IgD-negative memory B cell (primary cell): Measurements from ENCODE around the gene LDLR. TPM values are rescaled to one million over a fixed set of nuclear protein-coding genes. Genes with fewer than 3 reads are reported as not detected.
"Not testable (repeated sequence)": the region's sequence is repeated elsewhere in the genome, so short reads cannot be mapped to it uniquely, and the experiment has no call there.

Source experiments
- H3K27ac Mint-ChIP-seq, 3 donors: one replicate each; pipeline ENCODE4 v1.8.0; 2020 to 2022; ENCODE audit warnings: mild to moderate bottlenecking in 3 of 3, mixed read lengths in 3 of 3, moderate library complexity in 1 of 3
- H3K27me3 Mint-ChIP-seq: one replicate; pipeline ENCODE4 v1.8.0; 2021; ENCODE audit warnings: mixed read lengths
- H3K36me3 Mint-ChIP-seq: one replicate; pipeline ENCODE4 v1.8.0; 2020; ENCODE audit warnings: mild to moderate bottlenecking, mixed read lengths
- H3K4me1 Mint-ChIP-seq, 3 donors: one replicate each; pipeline ENCODE4 v1.8.0; 2020 to 2022; ENCODE audit warnings: mixed read lengths in 3 of 3, mild to moderate bottlenecking in 1 of 3
- H3K4me3 Mint-ChIP-seq, 4 donors: one replicate each; pipeline ENCODE4 v1.8.0; 2020 to 2022; ENCODE audit warnings: mild to moderate bottlenecking in 4 of 4, mixed read lengths in 4 of 4, moderate library complexity in 3 of 4
- H3K9me3 Mint-ChIP-seq, 3 donors: one replicate each; pipeline ENCODE4 v1.8.0; 2020 to 2021; ENCODE audit warnings: mixed read lengths in 3 of 3, mild to moderate bottlenecking in 1 of 3
- polyA plus RNA-seq: library from polyadenylated mRNA; unstranded; fragments of 300-500 nt; fragmentation: Illumina TruSeq; gene quantifications from one replicate; pipeline ENCODE4 v1.2.3, GENCODE V29; 2021

Gene LDLR
- polyA plus RNA-seq, 1 donor from 2014 or later, result 3.3 TPM

- Mint-ChIP-seq H3K36me3 (no peaks in the 10 kb centered on the region), H3K27ac (peak overlapping the region; percentile 82 to 88 (median 88)), H3K4me3 (peak overlapping the region; percentile 72 to 91 (median 80)), H3K27me3 (peaks cover 23% of the 10 kb centered on the region), H3K9me3 (peaks cover 0 to 10% (median 0%) of the 10 kb centered on the region in 3 donors), H3K4me1 (peaks cover 24 to 29% (median 29%) of the 10 kb centered on the region in 3 donors)
These were observed 1.2 kb downstream of the LDLR start for GRCh38 chr19:11090264-11090996.

DNA sequence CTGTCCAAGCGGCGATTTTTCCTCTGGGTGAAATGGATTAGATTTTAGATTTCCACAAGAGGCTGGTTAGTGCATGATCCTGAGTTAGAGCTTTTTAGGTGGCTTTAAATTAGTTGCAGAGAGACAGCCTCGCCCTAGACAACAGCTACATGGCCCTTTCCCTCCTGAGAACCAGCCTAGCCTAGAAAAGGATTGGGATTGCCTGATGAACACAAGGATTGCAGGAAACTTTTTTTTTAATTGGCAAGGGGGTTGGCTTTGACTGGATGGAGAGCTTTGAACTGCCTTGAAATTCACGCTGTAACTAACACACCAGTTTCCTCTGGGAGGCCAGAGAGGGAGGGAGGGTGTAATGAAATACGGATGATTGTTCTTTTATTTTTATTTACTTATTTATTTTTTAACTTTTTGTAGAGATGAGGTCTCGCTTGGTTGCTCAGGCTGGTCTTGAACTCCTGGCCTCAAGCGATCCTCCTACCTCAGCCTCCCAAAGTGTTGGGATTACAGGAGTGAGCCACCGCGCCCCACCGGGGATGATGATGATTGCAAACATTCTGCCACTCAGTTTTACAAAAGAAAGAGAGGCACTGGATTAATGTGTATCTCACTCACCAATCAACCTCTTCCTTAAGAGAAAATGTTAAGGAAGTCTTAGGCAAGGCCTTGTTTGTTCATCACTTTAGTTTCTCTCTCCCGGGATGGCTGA lies 1.9 kb downstream of the LDLR start:
- Mint-ChIP-seq H3K36me3 (no peaks in the 10 kb centered on the region), H3K27ac (peak overlapping the region; percentile 82 to 88 (median 88)), H3K4me1 (peaks cover 29 to 34% (median 33%) of the 10 kb centered on the region in 3 donors), H3K27me3 (peaks cover 30% of the 10 kb centered on the region), H3K4me3 (peak overlapping the region; percentile 72 to 91 (median 80)), H3K9me3 (peaks cover 0 to 10% (median under 1%) of the 10 kb centered on the region in 3 donors)

DNA sequence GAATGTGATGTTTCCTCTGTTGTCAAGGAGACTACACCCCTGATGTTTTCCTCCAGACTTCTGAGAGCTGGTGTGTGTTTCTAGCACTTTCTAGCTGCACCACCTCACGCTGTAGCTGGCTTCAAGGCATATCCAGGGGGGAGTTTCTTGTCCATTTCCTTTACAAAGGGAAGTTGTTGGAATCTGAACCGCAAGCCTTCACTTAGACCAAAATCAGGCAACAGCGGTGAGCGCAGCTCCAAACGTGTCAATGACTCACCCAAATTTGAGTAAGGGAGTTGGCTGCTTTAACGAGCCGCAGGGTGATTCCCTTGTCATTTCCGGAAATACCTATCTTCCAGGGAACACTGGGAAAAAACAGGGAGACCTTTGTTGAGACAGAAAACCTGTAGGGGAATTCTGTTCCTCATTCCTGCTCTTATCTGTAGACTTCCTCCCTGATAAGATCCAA lies 2.5 kb downstream of the LDLR start:
- Mint-ChIP-seq H3K27me3 (peaks cover 35% of the 10 kb centered on the region), H3K4me1 (peaks cover 33 to 38% (median 37%) of the 10 kb centered on the region in 3 donors), H3K27ac (peak overlapping the region in 2 of 3 donors; percentile 77 to 88), H3K36me3 (no peaks in the 10 kb centered on the region), H3K4me3 (peak overlapping the region in 3 of 4 donors; percentile 21 to 75 (median 74)), H3K9me3 (peaks cover 1 to 10% (median 3%) of the 10 kb centered on the region in 3 donors)

DNA sequence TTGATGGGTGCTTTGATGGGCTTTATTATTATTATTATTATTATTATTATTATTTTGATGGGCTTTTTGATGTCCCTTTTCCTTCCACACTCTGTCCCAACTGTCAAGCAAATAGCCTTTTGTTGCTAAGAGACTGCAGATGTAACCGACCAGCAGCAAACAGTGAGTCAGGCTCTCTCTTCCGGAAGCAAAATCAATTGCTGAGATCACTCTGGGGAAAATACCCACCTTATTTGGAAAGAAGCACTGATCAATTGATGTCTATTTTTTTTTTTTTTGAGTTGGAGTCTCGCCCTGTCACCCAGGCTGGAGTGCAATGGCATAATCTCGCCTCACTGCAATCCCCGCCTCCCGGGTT lies 2.9 kb downstream of the LDLR start:
- Mint-ChIP-seq H3K27me3 (peaks cover 35% of the 10 kb centered on the region), H3K9me3 (peaks cover 1 to 10% (median 3%) of the 10 kb centered on the region in 3 donors), H3K36me3 (no peaks in the 10 kb centered on the region), H3K4me1 (peaks cover 33 to 38% (median 37%) of the 10 kb centered on the region in 3 donors), H3K27ac (peak overlapping the region; percentile 95 to 99 (median 98)), H3K4me3 (peak overlapping the region in 3 of 4 donors; percentile 80 to 87 (median 86))

GRCh38 chr19:11093689-11094238 lies 4.5 kb downstream of the LDLR start:
- H3K27me3 Mint-ChIP-seq, result peaks cover 33% of the 10 kb centered on the region
- peak overlapping the region in 1 of 4 donors; percentile 8 for H3K4me3 Mint-ChIP-seq
- H3K36me3 Mint-ChIP-seq, result no peaks in the 10 kb centered on the region
- peaks cover 33 to 37% (median 34%) of the 10 kb centered on the region in 3 donors for H3K4me1 Mint-ChIP-seq
- peak overlapping the region in 1 of 3 donors; percentile 95 for H3K27ac Mint-ChIP-seq
- H3K9me3 Mint-ChIP-seq, result peaks cover 1 to 12% (median 3%) of the 10 kb centered on the region in 3 donors

DNA sequence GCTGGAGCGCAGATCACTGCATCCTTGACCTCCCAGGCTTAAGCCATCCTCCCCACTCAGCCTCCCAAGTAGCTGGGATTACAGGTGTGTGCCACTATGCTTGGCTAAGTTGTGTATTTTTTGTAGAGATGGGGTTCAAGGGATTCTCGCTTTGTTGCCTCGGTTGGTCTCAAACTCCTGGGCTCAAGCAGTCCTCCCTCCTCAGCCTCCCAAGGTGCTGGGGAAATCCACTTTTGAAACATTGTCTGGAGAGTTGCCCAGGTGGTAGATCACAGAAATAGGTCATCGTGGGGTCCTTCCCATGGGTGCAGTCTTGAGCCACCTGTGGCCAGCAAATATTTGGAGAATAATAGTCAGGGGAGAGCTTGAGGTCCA lies 5.2 kb downstream of the LDLR start:
- peaks cover 1 to 12% (median 9%) of the 10 kb centered on the region in 3 donors for H3K9me3 Mint-ChIP-seq
- peaks cover 28 to 34% (median 29%) of the 10 kb centered on the region in 3 donors for H3K4me1 Mint-ChIP-seq
- H3K27ac Mint-ChIP-seq, result peak overlapping the region; percentile 56 to 88 (median 87)
- no peaks in the 10 kb centered on the region for H3K36me3 Mint-ChIP-seq
- H3K4me3 Mint-ChIP-seq, result peak overlapping the region in 3 of 4 donors; percentile 4 to 86 (median 76)
- H3K27me3 Mint-ChIP-seq, result peaks cover 30% of the 10 kb centered on the region

DNA sequence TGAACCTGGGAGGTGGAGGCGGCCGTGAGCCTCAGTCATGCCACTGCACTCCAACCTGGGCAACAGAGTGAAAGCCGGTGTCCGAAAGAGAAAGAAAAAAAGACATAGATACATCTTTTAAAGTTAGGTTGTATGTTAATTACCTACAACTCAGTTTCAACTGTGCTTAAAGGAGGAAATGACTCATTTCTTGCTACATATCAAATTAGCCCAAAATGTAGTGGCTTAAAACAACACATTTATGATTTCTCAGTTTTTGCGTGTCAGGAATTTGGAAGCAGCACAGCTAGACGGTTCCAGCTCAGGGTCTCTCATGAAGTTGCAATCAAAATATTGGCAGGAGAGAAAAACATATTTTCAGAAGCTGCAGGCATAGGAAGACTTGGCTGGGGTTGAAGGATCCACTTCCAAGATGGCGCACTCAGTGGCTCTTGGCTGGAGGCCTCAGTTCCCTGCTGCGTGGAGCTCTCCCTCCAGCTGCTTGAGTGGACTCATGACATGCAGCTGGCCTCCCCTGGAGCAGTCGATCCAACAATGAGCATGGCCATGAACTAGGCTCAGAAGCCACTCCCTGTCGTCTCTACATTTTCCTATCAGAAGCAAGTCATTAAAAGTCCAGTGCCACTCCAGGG lies 7.1 kb downstream of the LDLR start:
- Mint-ChIP-seq H3K27ac (peak overlapping the region; percentile 31 to 88 (median 87)), H3K4me3 (peak overlapping the region in 3 of 4 donors; percentile 2 to 56 (median 13)), H3K36me3 (no peaks in the 10 kb centered on the region), H3K4me1 (peaks cover 22 to 28% (median 26%) of the 10 kb centered on the region in 3 donors), H3K27me3 (peaks cover 28% of the 10 kb centered on the region), H3K9me3 (peaks cover 1 to 17% (median 9%) of the 10 kb centered on the region in 3 donors)

GRCh38 chr19:11097367-11097766 lies 8.1 kb downstream of the LDLR start:
- not testable (repeated sequence) for H3K27ac Mint-ChIP-seq, H3K4me3 Mint-ChIP-seq, H3K36me3 Mint-ChIP-seq
- peaks cover 22 to 26% (median 25%) of the 10 kb centered on the region in 3 donors for H3K4me1 Mint-ChIP-seq
- peaks cover 1 to 17% (median 9%) of the 10 kb centered on the region in 3 donors for H3K9me3 Mint-ChIP-seq
- H3K27me3 Mint-ChIP-seq, result peaks cover 28% of the 10 kb centered on the region

DNA sequence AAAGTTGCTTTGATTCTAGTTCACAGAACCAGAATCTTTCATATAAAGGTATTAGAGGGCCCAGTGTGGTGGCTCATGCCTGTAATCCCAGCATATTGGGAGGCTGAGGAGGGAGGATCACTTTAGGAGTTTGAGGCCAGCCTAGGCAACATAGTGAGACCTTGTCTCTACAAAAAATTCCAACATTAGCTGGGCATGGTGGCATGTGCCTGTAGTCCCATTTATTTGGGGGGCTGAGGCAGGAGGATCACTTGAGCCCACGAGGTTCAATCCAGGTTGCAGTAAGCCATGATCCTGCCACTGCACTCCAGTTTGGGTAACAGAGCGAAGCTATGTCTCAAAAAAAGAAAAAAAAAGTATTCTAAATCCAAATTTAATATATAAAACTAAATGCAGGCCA lies 9.1 kb downstream of the LDLR start:
- Mint-ChIP-seq H3K4me1 (peaks cover 14 to 19% (median 17%) of the 10 kb centered on the region in 3 donors), H3K27me3 (peaks cover 26% of the 10 kb centered on the region), H3K36me3 (no peaks in the 10 kb centered on the region), H3K9me3 (peaks cover 1 to 10% (median 9%) of the 10 kb centered on the region in 3 donors), H3K4me3 (no peak overlapping the region), H3K27ac (no peak overlapping the region)

- H3K36me3 Mint-ChIP-seq, result no peaks in the 10 kb centered on the region
- no peak overlapping the region for H3K4me3 Mint-ChIP-seq
- H3K9me3 Mint-ChIP-seq, result peaks cover 1 to 10% (median 9%) of the 10 kb centered on the region in 3 donors
- H3K27me3 Mint-ChIP-seq, result peaks cover 26% of the 10 kb centered on the region
- no peak overlapping the region for H3K27ac Mint-ChIP-seq
- H3K4me1 Mint-ChIP-seq, result peaks cover 14 to 19% (median 17%) of the 10 kb centered on the region in 3 donors
These were observed 9.6 kb downstream of the LDLR start for GRCh38 chr19:11098861-11099260.

DNA sequence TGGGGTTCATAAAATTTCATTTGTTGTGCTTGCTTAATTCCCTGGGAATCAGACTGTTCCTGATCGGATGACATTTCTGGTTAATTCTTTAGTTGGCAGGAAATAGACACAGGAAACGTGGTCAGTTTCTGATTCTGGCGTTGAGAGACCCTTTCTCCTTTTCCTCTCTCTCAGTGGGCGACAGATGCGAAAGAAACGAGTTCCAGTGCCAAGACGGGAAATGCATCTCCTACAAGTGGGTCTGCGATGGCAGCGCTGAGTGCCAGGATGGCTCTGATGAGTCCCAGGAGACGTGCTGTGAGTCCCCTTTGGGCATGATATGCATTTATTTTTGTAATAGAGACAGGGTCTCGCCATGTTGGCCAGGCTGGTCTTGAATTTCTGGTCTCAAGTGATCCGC lies 10.8 kb downstream of the LDLR start:
- Mint-ChIP-seq H3K9me3 (peaks cover 1 to 9% (median 8%) of the 10 kb centered on the region in 3 donors), H3K27ac (no peak overlapping the region), H3K27me3 (peaks cover 18% of the 10 kb centered on the region), H3K4me1 (peaks cover 11 to 12% (median 11%) of the 10 kb centered on the region in 3 donors), H3K36me3 (no peaks in the 10 kb centered on the region), H3K4me3 (no peak overlapping the region)

GRCh38 chr19:11101057-11101456 lies 11.8 kb downstream of the LDLR start:
- no peaks in the 10 kb centered on the region for H3K36me3 Mint-ChIP-seq
- H3K9me3 Mint-ChIP-seq, result peaks cover 1 to 9% (median 7%) of the 10 kb centered on the region in 3 donors
- H3K27ac Mint-ChIP-seq, result peak overlapping the region in 1 of 3 donors; percentile 27

DNA sequence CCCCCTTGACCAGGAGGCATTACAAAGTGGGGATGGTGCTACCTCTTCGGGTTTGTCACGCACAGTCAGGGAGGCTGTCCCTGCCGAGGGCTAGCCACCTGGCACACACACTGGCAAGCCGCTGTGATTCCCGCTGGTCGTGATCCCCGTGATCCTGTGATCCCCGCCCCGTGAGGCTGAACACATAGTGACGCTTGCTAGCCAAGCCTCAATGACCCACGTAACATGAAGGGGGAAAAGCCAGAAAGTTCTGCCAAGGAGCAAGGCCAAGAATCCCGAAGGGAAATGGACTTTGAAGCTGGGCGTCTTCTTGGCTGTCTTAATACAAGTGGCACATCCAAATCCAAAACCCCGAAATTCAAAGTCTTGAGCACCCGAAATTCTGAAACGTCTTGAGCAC lies 13.7 kb downstream of the LDLR start:
- Mint-ChIP-seq H3K27me3 (peaks cover 3% of the 10 kb centered on the region), H3K36me3 (no peaks in the 10 kb centered on the region), H3K9me3 (peaks cover 0 to 7% (median 5%) of the 10 kb centered on the region in 3 donors)

More at GRCh38 chr19:11101057-11101456, 11.8 kb downstream of the LDLR start:
- Mint-ChIP-seq H3K27me3 (peaks cover 9% of the 10 kb centered on the region), H3K4me3 (no peak overlapping the region), H3K4me1 (peaks cover 5% of the 10 kb centered on the region in 3 donors)

GRCh38 chr19:11103667-11104066 lies 14.4 kb downstream of the LDLR start:
- not testable (repeated sequence) for H3K9me3 Mint-ChIP-seq, H3K4me3 Mint-ChIP-seq, H3K27me3 Mint-ChIP-seq, H3K36me3 Mint-ChIP-seq, H3K27ac Mint-ChIP-seq, H3K4me1 Mint-ChIP-seq

More for the DNA sequence above, 13.7 kb downstream of the LDLR start:
- Mint-ChIP-seq H3K27ac (peak overlapping the region in 1 of 3 donors; percentile 43), H3K4me3 (no peak overlapping the region), H3K4me1 (no peaks in the 10 kb centered on the region)
